HG02943 (cell line): ENCODE measurements around the gene ABCB1.

Experiments
- ATAC-seq: cut with Tn5 transposase; IDR thresholded peaks from one replicate; pipeline ENCODE4 v1.9.1; 2021; ENCODE audit warnings: mild to moderate bottlenecking, low read depth, moderate library complexity; ENCODE audit not compliant: unreplicated experiment

ABCB1 gene

DNA sequence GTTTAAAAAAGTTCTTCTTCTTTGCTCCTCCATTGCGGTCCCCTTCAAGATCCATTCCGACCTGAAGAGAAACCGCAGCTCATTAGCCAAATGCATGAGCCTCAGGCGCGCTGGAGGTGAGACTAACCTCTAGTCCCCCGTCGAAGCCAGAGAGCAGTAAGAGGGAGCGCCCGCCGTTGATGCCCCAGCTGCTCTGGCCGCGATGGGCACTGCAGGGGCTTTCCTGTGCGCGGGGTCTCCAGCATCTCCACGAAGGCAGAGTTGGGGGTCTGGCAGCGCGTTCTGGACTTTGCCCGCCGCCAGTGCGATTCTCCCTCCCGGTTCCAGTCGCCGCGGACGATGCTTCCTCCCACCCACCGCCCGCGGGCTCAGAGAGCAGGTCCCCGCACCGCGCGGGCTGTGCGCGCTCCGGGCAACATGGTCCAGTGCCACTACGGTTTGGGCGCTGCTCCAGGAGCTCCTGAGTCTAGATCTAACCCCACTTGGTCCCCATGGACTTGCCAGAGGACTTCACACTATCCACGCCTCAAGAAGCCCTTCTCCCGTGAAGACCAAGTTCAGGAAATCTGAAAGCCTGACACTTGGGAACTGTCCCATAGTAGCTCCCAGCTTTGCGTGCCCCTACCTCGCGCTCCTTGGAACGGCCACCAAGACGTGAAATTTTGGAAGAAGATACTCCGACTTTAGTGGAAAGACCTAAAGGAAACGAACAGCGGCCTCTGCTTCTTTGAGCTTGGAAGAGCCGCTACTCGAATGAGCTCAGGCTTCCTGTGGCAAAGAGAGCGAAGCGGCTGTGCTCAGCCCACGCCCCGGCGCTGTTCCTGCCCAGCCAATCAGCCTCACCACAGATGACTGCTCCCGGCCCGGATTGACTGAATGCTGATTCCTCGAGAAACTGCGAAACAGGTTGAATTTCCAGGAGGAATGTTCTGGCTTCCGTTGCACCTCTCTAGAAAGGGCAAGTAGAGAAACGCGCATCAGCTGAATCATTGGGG lies at the start of gene ABCB1:
Gene ABCB1, minus strand, starts transcription at position 755 of the 995 bp plus-strand sequence. Its CDS starts 700 bp downstream, at position 55.
- peak; percentile 48 for ATAC-seq

- no peak for ATAC-seq
These were observed 47.6 kb upstream of the ABCB1 start for GRCh38 chr7:87648316-87648715.

DNA sequence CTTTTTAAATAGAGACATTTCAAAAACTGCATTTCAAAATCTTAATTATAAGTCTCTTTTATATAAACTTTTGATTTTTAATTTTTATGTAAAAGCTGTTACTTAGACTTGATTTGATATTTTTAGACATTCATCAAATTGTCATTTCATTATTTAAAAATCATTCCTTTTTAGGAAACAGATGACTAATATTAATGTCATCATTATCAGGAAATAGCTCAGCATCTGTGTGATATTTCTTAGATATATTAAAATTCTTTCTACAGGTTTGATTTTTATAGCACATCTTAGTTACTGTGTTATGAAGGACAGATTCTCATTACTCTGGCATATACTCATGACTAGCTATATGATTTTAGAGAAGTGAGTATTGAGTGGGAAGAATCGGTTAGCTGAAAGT lies 44.8 kb upstream of the ABCB1 start:
- ATAC-seq: no peak

DNA sequence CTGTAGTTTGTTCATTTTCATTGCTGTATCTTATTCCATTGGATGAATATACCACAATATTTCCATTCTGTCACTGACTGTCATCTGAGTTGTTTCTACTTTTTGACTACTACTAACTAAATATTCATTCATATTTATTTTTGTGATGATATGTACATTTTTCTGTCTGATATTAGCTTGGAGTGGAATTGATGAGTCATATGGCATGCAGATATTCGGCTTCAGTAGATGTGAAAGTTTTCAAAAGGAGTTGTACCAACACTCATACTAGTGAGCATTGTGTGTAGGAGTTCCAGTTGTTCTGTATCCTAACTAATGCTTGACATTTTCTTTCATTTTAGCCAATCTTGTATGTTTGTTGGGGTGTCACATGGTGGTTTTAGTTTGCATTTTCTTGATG lies 35.2 kb upstream of the ABCB1 start:
- no peak for ATAC-seq

DNA sequence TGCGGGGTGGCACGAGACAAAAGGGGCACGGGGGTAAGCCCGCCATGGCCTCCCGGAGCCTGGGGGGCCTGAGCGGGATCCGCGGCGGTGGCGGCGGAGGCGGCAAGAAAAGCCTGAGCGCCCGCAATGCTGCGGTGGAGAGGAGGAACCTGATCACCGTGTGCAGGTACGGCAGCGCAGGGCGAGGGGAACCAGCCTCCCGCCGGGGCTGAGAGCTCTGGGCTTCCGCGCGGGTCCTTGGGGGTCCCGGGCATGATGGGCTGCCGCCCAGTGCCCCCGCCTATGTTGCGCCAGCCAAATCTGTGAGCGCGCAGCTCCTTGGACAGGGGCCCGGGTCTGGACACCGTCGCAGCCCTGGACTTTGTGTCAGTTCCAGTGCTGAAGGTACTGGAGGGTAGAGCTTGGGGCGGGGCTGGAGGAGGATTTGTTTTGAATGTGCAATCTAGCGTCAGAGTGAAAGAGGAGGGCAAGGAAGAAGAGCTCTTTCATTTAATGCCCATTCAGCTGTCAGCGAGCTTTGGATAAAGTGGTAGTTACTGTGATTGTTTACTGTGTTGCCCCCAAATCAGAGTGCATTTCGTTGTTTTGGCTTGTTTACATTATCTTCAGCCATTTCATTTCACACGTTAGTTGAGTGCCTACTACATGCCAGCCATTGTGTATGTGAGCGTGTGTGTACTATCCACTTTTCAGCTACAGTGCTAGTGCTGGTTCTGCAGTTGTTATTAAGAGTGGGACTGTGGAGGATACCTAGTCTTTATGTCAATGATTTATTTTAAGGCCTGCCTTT lies 28.3 kb upstream of the ABCB1 start:
- no peak for ATAC-seq

DNA sequence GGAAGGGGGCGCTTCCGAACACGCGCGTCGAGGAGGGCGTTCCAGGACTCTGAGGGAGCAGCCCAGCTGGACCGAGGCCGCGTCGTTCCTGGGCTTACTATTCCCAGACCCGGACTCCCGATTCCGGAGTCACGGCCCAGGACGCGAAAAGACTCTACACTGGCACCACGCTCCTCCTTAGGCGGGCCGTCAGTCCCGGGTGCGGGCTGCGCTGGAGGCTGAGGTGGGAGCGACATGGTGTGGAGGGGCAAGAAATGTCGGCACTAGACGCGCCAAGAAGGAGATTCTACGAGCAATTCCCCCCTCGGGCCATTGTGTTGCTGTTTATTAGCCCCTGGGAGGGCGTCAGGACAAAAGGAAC lies 26.9 kb upstream of the ABCB1 start:
- peak; percentile 38 for ATAC-seq

- no peak for ATAC-seq
These were observed 24.4 kb upstream of the ABCB1 start for GRCh38 chr7:87625101-87625500.

GRCh38 chr7:87624628-87625027 lies 23.9 kb upstream of the ABCB1 start:
- ATAC-seq: no peak

DNA sequence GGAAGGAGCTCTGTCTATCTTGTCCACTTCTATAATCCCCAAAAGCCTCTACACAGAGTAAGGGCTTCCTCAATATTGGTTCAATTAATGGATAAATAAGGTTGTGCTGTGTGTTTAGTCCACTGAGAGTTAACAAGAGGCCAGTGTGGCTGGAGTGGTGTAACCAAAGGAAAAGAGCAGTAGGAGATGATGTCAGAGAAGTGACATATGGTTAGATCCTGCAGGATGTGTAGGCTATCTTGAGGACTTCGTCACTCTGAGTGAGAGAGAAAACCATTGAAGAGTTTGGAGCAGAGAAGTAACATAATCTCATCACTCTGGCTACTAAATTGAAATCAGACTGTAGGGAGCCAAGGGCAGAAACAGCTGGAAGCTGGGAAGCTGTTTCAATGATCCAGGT lies 14.5 kb upstream of the ABCB1 start:
- no peak for ATAC-seq

GRCh38 chr7:87609916-87610315 lies 9.2 kb upstream of the ABCB1 start:
- ATAC-seq: no peak

DNA sequence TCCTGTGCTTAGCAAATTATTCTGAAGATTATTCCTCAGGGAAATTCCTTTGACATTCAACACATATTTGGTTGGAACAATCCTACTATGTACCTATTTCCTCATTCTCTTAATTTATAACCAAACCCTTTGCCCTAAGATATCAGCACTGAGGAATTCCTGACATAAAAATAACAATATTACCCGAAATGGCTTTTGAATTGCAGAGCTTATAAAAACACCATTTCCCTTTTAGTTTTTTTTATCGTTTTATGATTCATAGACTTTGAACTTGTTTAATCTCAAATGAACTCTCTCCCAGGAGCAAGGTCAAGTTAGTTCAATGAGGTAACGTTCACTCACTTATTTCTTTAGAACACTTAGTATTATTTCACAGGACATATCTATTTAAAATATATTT lies 7.7 kb upstream of the ABCB1 start:
- no peak for ATAC-seq

- no peak for ATAC-seq
These were observed 3.6 kb upstream of the ABCB1 start for GRCh38 chr7:87604264-87604663.

DNA sequence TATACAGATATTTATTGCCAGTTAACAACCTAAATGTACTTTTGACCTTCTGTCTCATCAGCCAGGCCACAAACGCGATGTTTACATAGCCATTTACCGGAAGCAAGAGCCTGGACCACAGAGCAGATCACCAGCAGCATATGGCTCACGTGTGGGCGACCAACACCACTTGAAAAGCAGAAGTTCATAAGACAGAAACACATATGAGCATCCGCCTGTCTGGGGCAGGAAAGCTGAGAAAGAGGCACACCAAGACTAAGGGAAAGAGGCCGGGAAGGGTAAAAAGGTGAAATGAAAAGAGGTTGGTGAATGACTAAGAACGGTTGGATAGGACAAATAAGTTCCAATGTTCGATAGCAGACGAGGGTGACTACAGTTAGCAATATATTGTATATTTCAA lies 1.3 kb downstream of the ABCB1 start:
- ATAC-seq: peak; percentile 97

- ATAC-seq: no peak
These were observed 2.3 kb downstream of the ABCB1 start for GRCh38 chr7:87598234-87599009.

- ATAC-seq: no peak
These were observed 4.0 kb downstream of the ABCB1 start for GRCh38 chr7:87596696-87597095.

DNA sequence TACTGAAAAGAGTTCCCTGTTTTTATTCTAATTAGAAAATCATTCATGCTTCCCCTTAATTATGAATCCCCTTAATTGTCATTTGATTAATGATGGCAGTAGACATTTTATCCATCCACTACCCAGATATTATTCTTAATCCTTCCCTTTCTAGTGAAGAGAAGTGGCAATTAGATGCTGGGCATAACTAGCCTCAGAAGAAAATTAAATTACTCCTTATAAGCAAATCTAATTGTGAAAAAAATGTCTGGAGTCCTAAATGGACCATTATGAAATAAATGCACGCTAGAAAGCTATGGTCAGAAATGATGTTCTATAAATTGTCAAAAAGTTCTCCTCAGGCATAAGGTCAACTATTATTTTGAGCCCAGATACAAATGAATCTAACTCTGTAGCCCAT lies 4.5 kb downstream of the ABCB1 start:
- ATAC-seq: no peak

- ATAC-seq: no peak
These were observed 8.4 kb downstream of the ABCB1 start for GRCh38 chr7:87592300-87592699.

- ATAC-seq: no peak
These were observed 9.5 kb downstream of the ABCB1 start for GRCh38 chr7:87591211-87591610.

- ATAC-seq: no peak
These were observed 10.1 kb downstream of the ABCB1 start for GRCh38 chr7:87590578-87590977.

DNA sequence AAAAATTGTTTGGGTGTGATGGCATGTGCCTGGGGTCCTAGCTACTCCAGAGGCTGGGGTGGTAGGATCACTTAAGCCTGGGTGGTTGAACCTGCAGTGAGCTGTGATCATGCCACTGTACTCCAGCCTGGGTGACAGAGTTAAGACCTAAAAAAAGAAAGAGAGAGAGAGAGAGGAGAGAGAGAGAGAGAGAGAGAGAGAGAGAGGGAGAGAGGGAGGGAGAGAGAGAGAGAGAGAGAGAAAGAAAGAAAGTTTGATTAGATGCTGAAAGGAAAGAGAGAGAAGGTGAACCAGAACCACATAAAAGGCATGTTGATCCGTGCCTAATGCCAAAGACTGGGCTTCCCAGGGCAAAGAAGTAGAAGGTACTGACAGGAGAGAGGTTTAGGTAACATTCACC lies 11.1 kb downstream of the ABCB1 start:
- no peak for ATAC-seq

GRCh38 chr7:87581723-87582122 lies 19.0 kb downstream of the ABCB1 start:
- no peak for ATAC-seq
